ENCODE data around the gene ACAT2. TPM values are rescaled to one million over a fixed set of nuclear protein-coding genes. Genes with fewer than 3 reads are reported as not detected.
A peak's percentile ranks its signal among the peaks of the same experiment; 100 is the strongest.

The ACAT2 gene
- total RNA-seq, 2 donors from 2014 or later = 59.8 to 126 TPM

GRCh38 chr6:159778131-159778530 lies 16.3 kb downstream of the ACAT2 start:
- Histone ChIP-seq H3K27me3 (no peaks in the 10 kb centered on the region), H3K9me3 (no peaks in the 10 kb centered on the region), H3K4me1 (no peaks in the 10 kb centered on the region), H3K27ac (peak overlapping the region; percentile 84), H3K36me3 (peaks cover 4% of the 10 kb centered on the region), H3K4me3 (no peak overlapping the region), H3K9ac (ENCODE audit: low read depth in 2 of 2, low read length in 2 of 2) (no peak overlapping the region)
- DNase-seq = no peak
- no peak for TF ChIP-seq CTCF (IDR thresholded peaks at IDR 0.05)
- intact Hi-C loops (cut with DNase I) = no loop called here

GRCh38 chr6:159778542-159779103 lies 16.8 kb downstream of the ACAT2 start:
- Histone ChIP-seq H3K9me3 (no peaks in the 10 kb centered on the region), H3K4me1 (no peaks in the 10 kb centered on the region), H3K27me3 (no peaks in the 10 kb centered on the region), H3K4me3 (no peak overlapping the region), H3K9ac (ENCODE audit: low read depth in 2 of 2, low read length in 2 of 2) (no peak overlapping the region), H3K27ac (peak overlapping the region; percentile 84), H3K36me3 (peaks cover 4% of the 10 kb centered on the region)
- no peak for DNase-seq
- intact Hi-C loops (cut with DNase I) = no loop called here
- TF ChIP-seq CTCF (IDR thresholded peaks at IDR 0.05) = no peak

- no peaks in the 10 kb centered on the region for H3K9me3 ChIP-seq
- DNase-seq = no peak
- peak overlapping the region; percentile 85 for H3K4me3 ChIP-seq
- H3K9ac ChIP-seq (ENCODE audit: low read depth in 2 of 2, low read length in 2 of 2) = peak overlapping the region; percentile 95 to 97
- TF ChIP-seq CTCF (IDR thresholded peaks at IDR 0.05) = no peak
- H3K4me1 ChIP-seq = peaks cover 19% of the 10 kb centered on the region
- H3K27me3 ChIP-seq = no peaks in the 10 kb centered on the region
- peak overlapping the region; percentile 95 for H3K27ac ChIP-seq
- intact Hi-C loops (cut with DNase I) = loop anchor here (5.0 kb wide), 1 partner anchor 96 kb away; the partner anchor contains the start of gene SOD2
- H3K36me3 ChIP-seq = peaks cover 4% of the 10 kb centered on the region
Observed at GRCh38 chr6:159788276-159788675, 26.4 kb downstream of the ACAT2 start.

- Histone ChIP-seq H3K9me3 (no peaks in the 10 kb centered on the region), H3K36me3 (peaks cover 4% of the 10 kb centered on the region), H3K4me3 (peak overlapping the region; percentile 85), H3K27me3 (no peaks in the 10 kb centered on the region), H3K27ac (peak overlapping the region; percentile 95), H3K4me1 (peaks cover 19% of the 10 kb centered on the region), H3K9ac (ENCODE audit: low read depth in 2 of 2, low read length in 2 of 2) (peak overlapping the region; percentile 95 to 97)
- TF ChIP-seq CTCF (IDR thresholded peaks at IDR 0.05) = no peak
- intact Hi-C loops (cut with DNase I) = loop anchor here (5.0 kb wide), 1 partner anchor 97 kb away; the partner anchor contains the start of gene SOD2
- peak; percentile 62 for DNase-seq
Observed at GRCh38 chr6:159788753-159789376, 27.0 kb downstream of the ACAT2 start.

GRCh38 chr6:159789377-159790148 lies 27.7 kb downstream of the ACAT2 start, which contains the start of gene TCP1:
TSS of gene TCP1 (minus strand) at chr6:159789602. CDS start at chr6:159789468, 134 bp downstream.
- intact Hi-C loops (cut with DNase I) = loop anchor here (5.0 kb wide), 1 partner anchor 97 kb away; the partner anchor contains the start of gene SOD2
- Histone ChIP-seq H3K36me3 (peaks cover 4% of the 10 kb centered on the region), H3K9me3 (no peaks in the 10 kb centered on the region), H3K27ac (peak within 1 kb of the TSS; percentile 95), H3K9ac (ENCODE audit: low read depth in 2 of 2, low read length in 2 of 2) (peak within 1 kb of the TSS; percentile 95 to 97), H3K27me3 (no peaks in the 10 kb centered on the region), H3K4me1 (peaks cover 19% of the 10 kb centered on the region), H3K4me3 (peak within 1 kb of the TSS; percentile 85)
- peak; percentile 100 for DNase-seq
- TF ChIP-seq CTCF (IDR thresholded peaks at IDR 0.05) = no peak

Measured in colonic mucosa (tissue), 4 donors.